G401.6 (cell line): ENCODE measurements around the gene HRH3.

Experiments
- FAIRE-seq: peaks from 2 replicates; lab custom pipeline; 2012; peaks lifted over from hg19 to GRCh38; lab: Jason Lieb, UNC

The HRH3 gene

DNA sequence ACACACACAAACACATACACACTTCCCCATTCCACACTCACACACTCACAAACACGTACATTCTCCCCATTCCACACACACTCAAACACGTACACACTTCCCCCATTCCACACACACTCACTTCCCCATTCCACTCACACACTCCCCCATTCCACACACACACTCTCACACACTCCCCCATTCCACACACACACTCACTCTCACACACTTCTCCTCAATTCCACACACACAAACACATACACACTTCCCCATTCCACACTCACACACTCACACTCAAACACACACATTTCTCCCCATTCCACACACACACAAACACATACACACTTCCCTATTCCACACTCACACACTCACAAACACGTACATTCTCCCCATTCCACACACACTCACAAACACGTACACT is 9.6 kb upstream of the HRH3 start:
- FAIRE-seq = no peak

DNA sequence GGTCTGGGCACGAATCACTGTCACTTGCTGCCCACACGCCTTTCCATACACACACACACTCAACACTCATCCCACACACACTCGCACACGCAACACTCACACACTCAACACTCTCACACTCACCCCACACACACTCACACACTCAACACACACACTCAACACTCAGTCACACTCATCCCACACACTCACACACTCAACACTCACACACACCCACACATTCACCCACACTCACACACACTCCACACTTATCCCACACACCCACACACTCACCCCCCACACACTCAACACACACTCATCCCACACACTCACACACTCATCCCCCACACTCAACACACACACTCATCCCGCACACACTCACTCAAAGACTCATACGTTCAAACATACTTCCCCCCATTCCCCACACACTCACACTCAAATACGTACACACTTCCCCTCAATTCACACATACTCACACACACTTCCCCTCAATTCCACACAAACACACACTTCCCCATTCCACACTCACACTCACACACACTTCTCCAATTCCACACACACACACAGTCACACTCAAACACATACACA is 9.0 kb upstream of the HRH3 start:
- no peak for FAIRE-seq

DNA sequence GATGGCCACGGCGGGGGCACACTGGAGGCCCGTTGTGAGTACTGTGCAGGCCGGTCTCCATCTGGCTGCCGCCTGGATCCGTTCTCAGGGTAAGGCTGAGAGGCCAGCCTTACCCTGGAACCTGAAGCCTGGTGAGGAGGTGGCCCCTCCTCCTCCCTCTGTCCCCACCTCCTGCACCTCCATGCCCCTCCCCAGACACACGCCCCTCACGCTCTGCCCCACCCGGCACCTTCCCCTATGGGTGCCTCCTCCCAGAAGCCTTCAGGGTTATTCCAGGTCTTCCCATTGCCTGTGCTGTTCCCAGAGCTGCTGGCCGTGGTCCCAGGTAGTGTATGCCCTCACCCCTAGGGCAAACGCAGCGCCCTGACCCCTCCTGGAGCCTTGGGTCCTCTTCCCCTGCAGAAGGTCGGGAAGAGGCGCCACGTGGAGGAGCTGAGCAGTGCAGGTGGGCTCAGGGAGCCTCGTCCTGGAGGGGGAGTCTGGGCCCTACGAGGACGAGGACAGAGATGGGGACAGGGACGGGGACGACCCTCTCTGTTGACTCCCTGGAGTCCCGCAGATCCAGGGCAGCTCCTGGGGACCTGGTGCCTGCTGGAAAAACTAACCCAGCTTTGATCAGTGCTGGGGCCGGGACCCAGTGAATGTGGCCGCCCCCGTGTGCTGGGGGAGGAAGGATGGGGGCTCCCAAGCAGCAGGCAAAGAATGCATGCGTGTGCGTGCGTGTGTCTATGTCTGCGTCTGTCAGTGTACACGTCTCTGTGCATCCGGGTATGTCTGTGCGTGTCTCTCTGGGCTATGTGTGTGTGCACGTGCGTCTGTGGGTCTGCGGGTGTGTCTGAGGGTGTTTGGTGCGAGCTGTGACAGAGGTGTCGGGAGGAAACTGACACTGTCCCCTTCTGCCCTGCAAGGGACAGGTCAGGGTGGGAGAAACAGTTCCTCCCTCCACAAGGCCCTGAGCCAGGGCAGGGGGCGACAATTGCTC is 8.2 kb upstream of the HRH3 start:
- no peak for FAIRE-seq

DNA sequence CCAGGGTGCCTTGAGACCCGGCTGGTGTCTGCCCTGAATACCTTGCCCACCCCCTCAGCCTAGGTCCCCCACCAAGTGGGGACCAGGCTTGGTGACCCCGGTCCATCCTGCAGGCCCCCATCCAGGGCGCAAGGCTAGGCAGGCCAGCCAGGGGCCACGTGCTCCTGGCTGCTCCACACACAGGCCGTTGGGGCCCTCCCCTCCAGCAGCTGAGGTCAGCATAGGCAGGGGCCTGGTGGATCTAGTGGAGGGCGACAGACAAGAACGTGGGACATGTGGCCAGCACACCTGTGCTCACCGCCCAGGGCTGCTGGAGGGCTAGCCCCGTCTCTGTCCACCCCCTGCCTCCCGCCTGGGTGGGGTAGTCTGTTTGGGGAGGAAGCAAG is 7.5 kb upstream of the HRH3 start:
- no peak for FAIRE-seq

DNA sequence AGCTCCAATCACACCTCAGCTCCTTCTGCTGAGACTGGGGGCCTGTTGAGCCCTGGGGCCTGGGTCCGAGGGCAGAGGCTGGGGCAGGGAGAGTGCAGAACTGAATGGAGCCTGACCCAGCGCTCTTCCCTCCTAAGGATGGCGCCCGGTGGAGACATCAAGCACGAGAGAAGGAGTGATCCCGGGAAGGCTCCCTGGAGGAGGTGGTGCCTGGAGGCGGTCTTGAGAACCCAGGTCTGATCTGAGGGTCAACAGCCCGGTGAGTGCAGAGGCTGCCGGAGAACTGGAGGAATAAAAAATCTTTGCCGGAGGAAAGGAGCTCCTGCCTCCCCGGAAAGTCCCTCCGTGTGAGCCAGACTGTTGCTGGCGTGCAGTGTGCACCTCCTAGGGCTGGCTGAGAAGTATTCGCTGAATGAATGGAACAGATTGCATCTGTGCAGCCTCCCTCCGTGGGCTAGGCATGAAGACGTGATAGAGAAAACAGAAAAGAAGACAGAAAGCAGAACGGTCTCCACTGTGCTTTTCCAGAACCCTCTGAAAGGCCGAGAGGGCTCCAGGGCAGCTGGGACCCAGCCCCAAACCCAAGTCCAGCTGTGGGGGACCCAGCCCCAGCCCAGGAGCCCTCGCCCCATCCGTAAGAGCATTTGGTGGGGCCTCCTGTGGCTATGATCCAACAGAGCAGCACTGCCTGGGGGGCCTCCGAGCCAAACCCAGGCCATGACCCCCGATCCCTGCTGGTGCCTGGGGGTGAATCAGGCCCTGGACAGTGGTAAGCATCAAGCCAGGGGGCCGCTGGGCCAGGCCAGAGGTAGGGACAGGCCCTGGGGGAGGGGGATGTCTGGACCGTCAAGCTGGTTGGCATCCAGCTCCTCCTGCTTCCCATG is 6.9 kb upstream of the HRH3 start:
- FAIRE-seq = no peak

DNA sequence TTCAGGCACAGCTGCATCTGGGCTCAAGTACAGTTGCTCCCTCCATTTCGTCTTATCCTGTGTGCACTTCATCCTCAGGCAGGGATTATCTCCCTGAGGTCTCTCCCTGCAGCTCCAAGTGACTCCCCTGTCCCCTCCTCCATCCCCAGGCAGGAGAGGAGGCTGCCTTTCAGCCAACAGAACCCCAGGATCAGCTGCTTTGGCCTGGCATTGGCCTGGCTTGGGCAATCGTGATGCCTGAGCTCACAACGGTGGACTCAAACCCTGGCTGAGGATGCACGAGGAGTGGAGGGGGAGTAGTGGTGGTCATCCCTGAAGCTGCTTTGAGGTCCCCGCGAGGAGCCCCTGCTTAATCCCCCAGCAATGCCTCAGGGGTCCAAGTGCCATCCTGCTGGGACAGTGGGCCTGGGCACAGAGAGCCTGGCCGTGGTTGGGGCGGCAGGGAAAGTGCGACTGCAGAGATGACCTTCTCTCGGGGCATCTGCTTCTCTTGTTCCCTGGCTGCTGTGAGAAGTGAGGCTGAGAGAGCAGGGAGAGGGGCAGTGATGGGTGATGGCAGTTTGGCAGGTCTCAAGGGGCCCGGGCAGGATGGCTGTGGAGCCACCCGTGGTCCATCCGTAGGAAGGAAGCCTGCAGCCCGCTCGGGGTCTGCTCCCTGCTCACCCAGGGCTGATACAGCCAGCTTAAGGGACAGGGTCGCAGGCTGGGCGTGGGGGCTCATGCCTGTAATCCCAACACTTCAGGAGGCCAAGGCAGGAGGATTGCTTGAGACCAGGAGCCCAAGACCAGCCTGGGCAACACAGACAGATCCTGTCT is 6.0 kb upstream of the HRH3 start:
- no peak for FAIRE-seq

DNA sequence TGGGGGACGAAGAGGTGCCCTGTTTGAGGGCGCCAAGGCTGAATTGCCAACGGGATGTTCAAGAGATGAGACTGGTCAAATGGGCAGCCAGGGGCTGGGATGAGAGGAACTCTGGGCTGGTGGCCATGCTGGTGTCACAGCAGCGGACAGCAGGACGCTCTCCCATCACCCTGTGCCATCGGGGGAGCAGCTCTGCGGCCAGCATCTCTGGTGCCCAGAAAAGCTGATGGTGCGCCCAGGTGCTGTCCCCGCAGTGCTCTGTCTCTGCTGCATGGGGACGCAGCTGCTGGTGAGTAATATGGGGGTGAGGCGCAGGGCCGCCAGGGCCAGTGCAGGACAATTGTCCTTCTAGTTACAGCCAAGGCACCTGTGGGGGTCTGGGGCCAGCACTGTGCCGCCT is 4.9 kb upstream of the HRH3 start:
- no peak for FAIRE-seq

DNA sequence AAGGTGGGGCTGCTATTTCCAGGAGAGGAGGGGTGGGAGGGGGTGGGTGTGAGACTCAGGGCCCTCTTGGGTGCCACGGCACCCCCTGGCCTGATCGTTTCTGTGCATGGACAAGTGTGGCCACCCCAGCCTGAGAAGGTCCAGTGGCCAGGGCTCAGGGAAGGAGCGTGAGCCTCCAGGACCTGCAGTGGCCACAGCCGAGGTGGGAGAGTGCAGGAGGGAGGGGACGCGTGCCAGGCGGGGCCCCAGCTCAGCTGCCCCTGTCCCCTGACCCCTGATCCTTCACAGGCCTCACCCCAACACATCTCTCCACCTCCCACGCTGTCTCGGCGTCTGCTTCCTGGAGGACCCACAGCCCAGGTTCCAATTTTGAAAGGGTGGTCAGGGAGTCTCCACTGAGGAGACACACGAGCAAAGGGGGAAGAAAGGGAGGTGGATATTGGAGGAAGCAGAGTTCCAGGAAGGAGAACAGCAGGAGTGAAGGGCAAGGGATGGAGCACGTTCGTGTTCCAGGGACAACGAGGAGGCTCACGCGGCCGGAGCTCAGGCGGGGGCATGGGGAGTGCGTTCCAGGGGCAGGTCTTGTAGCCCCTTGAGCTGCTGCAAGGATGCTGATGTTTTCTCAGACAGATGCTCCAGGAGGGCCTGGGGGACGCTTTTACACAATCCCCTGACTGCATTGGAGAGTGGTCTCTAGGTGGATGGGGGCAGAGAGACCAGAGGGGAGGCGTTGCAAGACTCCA is 4.2 kb upstream of the HRH3 start:
- no peak for FAIRE-seq

DNA sequence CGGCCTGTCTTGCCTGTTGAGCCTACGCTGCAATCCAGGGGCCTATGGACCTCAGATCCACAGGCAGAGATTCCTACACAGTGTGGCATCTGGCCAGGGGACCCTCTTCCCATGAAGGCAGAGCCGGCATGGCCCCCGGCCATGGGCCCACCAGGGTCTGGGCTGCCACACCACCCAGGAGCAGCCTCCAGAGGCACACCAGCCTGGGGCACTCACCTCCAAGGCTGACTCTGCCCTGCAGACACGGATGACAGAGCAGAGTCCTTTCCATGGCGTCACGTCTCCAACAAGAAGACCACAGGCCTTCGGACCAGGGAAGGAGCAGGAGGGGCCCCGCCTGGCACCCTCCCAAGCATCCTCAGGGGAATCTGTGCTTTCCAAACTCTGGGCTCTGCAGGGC is 3.5 kb upstream of the HRH3 start:
- no peak for FAIRE-seq

DNA sequence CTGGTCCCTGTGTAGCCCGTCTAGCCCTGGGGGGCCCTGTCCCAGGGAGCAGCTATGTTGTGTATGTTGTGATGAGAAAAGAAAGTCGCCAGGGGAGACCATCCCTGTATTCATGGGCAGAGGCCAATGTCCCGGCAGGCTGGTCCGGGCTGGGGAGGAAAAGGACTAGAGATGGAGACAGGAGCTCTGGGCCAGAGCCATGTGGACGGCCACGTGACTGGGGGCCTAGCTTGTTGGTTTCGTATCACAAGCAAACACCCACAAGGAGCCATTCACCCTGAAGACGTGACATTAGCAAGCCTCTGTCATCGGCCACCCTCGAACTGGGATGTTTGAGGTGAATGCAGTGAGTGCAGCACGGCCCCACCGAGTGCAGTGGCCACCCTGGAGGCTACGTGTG is 2.9 kb upstream of the HRH3 start:
- no peak for FAIRE-seq

DNA sequence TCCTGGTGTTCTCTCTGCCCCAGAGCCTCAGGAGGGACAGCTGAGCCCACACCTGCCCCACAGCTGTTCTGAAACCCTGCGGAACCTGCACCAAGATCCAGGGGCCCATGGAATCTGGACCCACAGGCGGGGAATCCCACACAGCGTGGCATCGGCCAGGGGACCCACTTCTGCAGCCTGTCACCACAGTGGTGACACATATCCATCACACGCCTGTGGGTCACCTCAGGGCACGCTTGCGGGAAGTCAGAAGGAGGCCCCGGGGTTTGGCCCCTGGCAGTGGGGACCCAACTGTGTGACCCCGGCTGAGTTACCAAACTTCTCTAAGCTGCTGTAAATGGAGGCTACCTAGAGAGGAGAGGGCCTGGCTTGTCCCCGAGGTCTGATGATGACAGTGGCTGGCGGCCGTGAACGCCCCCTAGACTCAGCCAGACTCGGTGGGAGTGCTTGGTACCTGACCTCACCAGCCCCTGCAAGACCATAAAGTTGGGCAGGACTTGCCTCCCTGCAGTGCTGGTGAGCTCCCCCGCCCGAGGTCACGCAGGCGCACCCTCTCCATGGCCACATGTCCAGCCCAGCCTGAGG is 2.3 kb upstream of the HRH3 start:
- FAIRE-seq = no peak

DNA sequence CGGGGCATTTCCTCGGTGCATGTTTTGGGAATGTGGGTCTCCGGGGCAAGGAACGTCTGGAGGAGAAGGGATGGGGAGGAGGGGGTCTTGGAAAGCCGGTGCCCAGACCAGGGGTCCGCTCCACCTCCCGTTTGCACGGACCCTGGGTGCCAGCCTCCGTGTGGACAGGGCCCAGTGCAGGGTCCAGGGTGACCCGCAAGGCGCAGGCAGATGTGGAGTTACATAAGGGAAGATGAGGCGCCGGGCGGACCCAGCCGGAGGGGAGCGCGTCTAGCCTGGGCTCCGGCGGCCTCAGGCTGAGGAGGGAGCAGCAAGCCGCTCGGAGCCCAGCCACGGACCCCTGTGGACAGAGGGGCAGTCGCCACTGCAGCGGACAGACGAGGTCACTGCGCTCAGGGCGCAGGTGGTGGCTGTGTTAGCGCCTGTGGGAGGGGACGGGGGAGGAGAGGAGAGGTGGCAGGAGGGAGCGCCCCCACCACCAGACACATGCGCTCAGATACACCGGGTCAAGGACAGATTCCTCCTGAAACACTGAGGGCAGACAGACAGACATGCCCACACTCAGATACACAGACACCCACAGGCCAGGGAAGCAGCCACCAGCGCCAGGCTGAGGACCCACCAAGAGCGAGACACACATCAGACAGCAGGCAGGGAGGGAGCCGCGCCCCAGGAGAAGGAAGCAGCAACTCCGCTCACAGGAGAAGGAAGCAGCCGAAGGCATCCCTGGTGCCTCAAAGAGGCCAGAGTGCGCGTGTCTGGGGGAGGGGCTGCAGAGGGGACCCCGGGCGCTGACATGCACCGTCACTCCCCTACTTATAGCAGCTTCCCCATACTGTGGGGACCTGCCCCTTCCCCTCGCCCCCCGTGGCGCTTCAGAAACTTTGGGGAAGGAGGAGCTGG is 839 bp upstream of the HRH3 start:
- no peak for FAIRE-seq

DNA sequence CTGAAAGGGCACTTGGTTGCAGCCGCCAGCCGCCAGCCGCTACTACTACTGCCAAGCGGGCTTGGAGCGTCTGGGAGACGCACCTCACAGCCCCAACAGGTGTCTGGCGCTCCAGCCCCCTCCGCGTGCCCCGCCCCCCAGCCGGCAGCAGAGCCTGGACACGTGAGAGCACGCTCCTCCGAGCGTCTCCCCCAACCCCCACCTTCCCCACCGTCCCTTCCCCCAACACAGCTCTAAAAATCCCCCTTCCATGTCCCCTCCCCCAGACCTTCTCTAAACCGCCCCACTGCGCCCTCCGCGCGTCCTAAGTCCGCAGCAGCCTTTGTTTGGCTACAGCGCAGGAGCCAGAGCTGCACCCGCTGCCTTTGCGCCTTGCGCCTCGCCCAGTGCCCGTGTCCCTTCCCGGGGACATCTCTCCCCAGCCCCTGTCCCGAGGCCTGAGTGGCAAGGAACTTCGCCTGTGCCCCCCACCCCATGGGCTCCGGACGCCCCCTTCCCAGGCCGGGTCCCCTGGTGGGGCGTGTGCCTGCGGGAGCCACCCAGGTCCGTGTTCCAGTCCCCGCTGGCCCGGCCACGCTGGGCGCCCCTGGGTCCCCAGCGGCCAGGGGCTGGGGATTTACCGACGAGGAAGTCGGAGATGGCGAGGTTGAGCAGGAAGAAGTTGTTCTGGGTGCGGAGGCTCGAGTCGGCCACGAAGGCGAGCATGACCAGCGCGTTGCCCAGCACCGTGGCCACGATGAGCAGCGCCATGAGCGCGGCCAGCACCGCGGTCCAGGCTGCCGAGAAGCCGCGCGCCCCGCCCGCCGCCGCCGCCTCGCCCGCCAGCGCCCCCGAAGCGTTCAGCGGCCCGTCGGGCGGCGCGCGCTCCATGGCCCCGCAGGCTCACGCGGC is 732 bp downstream of the HRH3 start:
- no peak for FAIRE-seq

DNA sequence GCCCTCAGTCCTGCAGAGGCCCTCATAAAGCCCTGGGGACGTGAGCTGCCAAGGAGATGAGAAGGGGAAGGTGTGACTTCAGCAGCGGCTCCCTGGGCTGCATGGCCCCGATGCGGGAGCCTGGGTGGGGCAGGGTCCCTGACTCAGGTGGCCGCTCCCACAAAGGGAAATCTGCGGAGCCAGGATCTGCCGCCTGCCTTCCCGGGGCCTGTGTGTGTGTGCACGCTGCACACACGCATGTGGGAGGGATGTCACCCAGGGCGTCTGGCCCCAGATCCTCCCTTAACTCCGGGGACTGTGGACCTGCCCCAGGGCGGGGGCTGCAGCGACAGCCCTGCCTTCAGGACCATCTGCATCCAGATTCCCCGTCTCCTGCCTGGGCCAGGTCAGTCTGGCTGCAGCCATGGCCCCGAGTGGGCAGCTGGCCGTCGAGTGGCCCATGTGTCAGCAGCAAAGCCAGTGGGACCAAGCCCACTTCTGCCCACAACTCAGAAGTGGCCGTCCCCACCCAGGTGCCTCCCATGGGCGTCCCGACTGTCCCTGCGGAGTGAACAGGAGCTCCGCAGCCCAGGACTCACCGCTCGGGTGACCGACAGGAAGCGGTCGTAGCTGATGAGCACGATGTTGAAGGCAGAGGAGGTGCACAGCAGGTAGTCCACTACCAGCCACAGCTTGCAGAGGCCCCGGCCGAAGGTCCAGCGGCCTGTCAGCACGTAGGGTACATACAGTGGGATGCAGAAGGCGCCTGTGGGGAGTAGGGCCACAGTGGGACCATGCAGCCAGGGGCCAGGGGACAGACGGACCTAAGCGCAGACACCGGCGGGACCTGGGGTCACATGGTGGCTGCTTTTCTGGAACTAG is 1.9 kb downstream of the HRH3 start:
- FAIRE-seq = no peak

DNA sequence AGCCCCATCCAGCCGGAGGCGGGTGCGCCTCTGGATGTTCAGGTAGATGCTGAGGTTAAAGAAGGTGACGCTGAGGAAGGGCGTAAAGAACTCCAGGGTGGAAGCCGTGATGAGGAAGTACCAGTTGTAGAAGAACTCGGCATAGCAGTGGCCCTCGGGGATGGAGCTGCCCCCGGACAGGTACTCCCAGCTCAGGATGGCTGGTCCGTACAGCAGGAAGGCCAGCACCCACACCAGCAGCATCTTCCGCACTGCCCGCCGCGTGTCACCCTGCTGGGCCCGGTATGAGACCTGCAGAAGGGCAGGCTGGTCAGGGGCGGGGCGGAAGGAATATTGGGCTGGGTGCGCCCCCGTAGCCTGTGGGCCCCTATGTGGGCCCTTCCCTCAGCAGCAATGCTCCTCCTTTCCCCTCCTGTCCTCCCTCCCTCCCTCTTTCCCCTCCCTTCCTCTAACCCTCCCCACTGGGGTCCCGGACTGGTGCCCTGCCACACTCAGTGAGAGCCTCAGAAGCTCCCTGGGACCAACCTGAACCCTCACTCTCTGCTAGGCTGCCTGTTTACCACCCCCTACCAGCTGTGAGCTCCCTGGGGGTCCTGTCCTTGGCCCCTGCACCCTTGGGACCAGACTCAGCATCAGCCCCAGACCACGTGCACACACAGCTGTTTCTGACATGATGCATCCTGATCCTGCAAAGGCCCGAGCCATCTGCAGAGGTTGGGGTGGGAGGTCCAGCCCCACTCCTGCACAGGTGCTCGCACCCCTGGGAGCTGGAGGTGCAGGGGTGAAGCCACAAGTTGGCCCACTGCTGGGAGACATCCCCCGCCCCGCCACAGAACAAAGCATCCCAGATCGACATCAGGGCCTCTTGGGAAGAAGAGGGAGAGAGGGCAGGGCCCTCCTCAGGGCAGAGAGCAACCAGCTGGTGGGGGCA is 3.2 kb downstream of the HRH3 start:
- no peak for FAIRE-seq

DNA sequence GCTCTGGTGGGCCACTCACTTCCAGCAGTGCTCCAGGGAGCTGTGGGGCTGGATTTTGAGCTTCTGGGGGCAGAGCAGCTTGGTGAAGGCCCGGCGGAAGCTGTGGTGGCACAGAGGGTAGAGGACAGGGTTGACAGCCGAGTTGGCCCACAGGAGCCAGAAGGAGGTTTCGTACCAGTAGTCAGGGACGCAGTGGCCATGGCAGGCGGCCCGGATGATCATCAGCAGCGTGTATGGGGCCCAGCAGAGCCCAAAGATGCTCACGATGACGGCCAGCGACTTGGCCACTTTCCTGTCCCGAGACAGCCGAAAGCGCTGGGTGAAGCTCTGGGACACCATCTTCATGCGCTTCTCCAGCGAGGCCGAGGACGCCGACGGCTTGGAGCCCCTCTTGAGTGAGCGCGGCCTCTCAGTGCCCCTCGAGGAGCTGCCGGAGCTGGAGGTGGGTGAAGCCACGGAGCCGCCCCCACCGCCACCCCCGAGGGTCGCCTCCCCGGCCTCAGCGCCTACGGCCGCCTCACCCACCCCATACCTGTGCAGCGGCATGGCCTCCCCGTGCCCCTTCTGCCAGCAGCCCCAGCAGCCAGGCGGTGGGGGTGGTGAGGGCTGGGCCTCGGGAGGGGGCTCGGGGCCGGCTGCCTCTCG is 4.0 kb downstream of the HRH3 start:
- no peak for FAIRE-seq
